Caco-2 (cell line): ENCODE measurements around the gene ANXA7. TPM values are rescaled to one million over a fixed set of nuclear protein-coding genes. Genes with fewer than 3 reads are reported as not detected.
A peak's percentile ranks its signal among the peaks of the same experiment; 100 is the strongest.

Source experiments
- BruUV-seq: library from RNA; stranded (reverse); fragments of 400-500 nt; replicated peaks from 2 replicates; lab custom pipeline; 2021; lab: Mats Ljungman, UMichigan
- CTCF ChIA-PET: fragments of 300-600 bp; sonication (Branson Sonifier 250); formaldehyde crosslinking; loops from one replicate; lab custom pipeline; 2022; ENCODE audit warnings: antibody characterized with exemption; lab: Charles Lee
- POLR2A ChIA-PET: fragments of 300-600 bp; sonication (Branson Sonifier 250); formaldehyde crosslinking; loops from one replicate; lab custom pipeline; 2022; ENCODE audit warnings: antibody characterized with exemption; lab: Charles Lee
- DNase-seq, 2 experiments: peaks; one replicate each; pipeline versions ENCODE4 v3.0.0 to v3.0.0-alpha.2; 2020 to 2022
- H3K27me3 ChIP-seq: replicated peaks from 2 replicates; pipeline ENCODE4 v1.6.0; 2011; ENCODE audit warnings: low read length; ENCODE audit not compliant: control insufficient read depth, insufficient read depth
- H3K36me3 ChIP-seq: 2 replicates; pipeline ENCODE4 v1.5.1; 2011; ENCODE audit warnings: low read length; ENCODE audit not compliant: control insufficient read depth, insufficient read depth
- H3K4me1 ChIP-seq: fragments of 250-450 bp; sonication (Bioruptor Pico); 2 replicates; pipeline ENCODE4 v1.5.1; 2020; ENCODE audit warnings: mild to moderate bottlenecking
- H3K4me3 ChIP-seq: 2 replicates; pipeline ENCODE4 v1.5.1; 2011; ENCODE audit warnings: low read depth, mild to moderate bottlenecking, control low read depth, low read length
- H3K9me3 ChIP-seq: fragments of 250-450 bp; sonication (Bioruptor Pico); 2 replicates; pipeline ENCODE4 v1.5.1; 2020; ENCODE audit warnings: mild to moderate bottlenecking, moderate library complexity
- H3K27ac Mint-ChIP-seq: one replicate; pipeline ENCODE4 v1.8.0; 2022; ENCODE audit warnings: mixed read lengths; ENCODE audit not compliant: unreplicated experiment
- H3K27me3 Mint-ChIP-seq: one replicate; pipeline ENCODE4 v1.8.0; 2022; ENCODE audit warnings: mixed read lengths; ENCODE audit not compliant: insufficient read depth, unreplicated experiment
- H3K36me3 Mint-ChIP-seq: one replicate; pipeline ENCODE4 v1.8.0; 2022; ENCODE audit warnings: mild to moderate bottlenecking, mixed read lengths; ENCODE audit not compliant: insufficient read depth, unreplicated experiment
- H3K4me1 Mint-ChIP-seq: one replicate; pipeline ENCODE4 v1.8.0; 2022; ENCODE audit warnings: low read depth, mixed read lengths; ENCODE audit not compliant: unreplicated experiment
- H3K4me3 Mint-ChIP-seq: one replicate; pipeline ENCODE4 v1.8.0; 2022; ENCODE audit warnings: mild to moderate bottlenecking, moderate library complexity, mixed read lengths; ENCODE audit not compliant: unreplicated experiment
- H3K9me3 Mint-ChIP-seq: one replicate; pipeline ENCODE4 v1.8.0; 2022; ENCODE audit warnings: mixed read lengths; ENCODE audit not compliant: unreplicated experiment
- intact Hi-C: fragments of 100-400 bp; cut with micrococcal nuclease; formaldehyde crosslinking; loops from one replicate; pipeline ENCODE4 v1.10.0; 2022; ENCODE audit not compliant: unreplicated experiment
- total RNA-seq: library from RNA; stranded (reverse); gene quantifications from 2 replicates; pipeline ENCODE4 v1.2.3, GENCODE V29; 2022
- TF ChIP-seq, protein P1 (sequence below), 2 experiments: fragments of 200-600 bp in 1 of 2; IDR thresholded peaks; 1 replicate in 1 of 2; 2 replicates in 1 of 2; pipeline versions ENCODE4 v1.5.1 to v1.8.0; 2011 to 2022; ENCODE audit warnings: antibody characterized with exemption in 1 of 2, control low read depth in 1 of 2, inconsistent platforms in 1 of 2, low read depth in 1 of 2, low read length in 1 of 2, mild to moderate bottlenecking in 1 of 2, moderate library complexity in 1 of 2; ENCODE audit not compliant: insufficient read depth in 1 of 2, severe bottlenecking in 1 of 2, unreplicated experiment in 1 of 2

Gene ANXA7
- total RNA-seq, 1 experiment from 2014 or later, result 240 TPM

DNA sequence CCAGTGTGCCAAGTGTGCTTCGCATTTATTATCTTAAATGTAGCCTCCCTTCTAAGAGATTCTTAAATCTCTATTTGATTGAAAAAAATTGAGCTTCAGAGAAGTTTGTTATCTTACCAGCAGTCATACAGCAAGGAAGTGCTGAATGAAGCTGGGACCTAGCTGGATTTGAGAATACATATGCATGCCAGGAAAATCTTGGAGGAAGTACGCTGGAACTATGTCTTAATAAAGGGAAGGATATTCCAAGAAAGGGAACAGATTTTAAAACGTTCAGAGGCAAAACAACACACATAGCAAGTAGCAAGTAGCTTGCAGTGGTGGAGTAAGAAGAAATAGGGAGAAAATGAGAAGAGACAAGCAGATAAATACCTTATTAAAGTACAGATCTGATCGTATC is 56.7 kb downstream of the ANXA7 start:
- ChIA-PET POLR2A (no interaction called here), CTCF (no interaction called here)
- H3K36me3 ChIP-seq, result no peaks in the 10 kb centered on the region
- peaks cover 6% of the 10 kb centered on the region for H3K36me3 Mint-ChIP-seq
- H3K9me3 Mint-ChIP-seq, result no peaks in the 10 kb centered on the region
- H3K4me1 Mint-ChIP-seq, result peaks cover 12% of the 10 kb centered on the region
- peaks cover 11% of the 10 kb centered on the region; the same call in 1 of the 2 replicates for H3K4me1 ChIP-seq
- intact Hi-C loops, result loop anchor here (5.0 kb wide), 1 partner anchor 55 kb away; the partner anchor contains the start of gene ANXA7
- DNase-seq, result no peak
- H3K9me3 ChIP-seq, result no peaks in the 10 kb centered on the region; the same call in 1 of the 2 replicates
- no TSS peak for BruUV-seq
- no peaks in the 10 kb centered on the region for H3K27me3 ChIP-seq
- no peak overlapping the region for H3K27ac Mint-ChIP-seq
- no peak overlapping the region for H3K4me3 ChIP-seq
- peak overlapping the region; percentile 0 for H3K4me3 Mint-ChIP-seq
- peaks cover 4% of the 10 kb centered on the region for H3K27me3 Mint-ChIP-seq
- TF ChIP-seq, protein P1, sequence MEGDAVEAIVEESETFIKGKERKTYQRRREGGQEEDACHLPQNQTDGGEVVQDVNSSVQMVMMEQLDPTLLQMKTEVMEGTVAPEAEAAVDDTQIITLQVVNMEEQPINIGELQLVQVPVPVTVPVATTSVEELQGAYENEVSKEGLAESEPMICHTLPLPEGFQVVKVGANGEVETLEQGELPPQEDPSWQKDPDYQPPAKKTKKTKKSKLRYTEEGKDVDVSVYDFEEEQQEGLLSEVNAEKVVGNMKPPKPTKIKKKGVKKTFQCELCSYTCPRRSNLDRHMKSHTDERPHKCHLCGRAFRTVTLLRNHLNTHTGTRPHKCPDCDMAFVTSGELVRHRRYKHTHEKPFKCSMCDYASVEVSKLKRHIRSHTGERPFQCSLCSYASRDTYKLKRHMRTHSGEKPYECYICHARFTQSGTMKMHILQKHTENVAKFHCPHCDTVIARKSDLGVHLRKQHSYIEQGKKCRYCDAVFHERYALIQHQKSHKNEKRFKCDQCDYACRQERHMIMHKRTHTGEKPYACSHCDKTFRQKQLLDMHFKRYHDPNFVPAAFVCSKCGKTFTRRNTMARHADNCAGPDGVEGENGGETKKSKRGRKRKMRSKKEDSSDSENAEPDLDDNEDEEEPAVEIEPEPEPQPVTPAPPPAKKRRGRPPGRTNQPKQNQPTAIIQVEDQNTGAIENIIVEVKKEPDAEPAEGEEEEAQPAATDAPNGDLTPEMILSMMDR (IDR thresholded peaks at IDR 0.05; ENCODE audit: insufficient read depth in 1 of 2, low read depth in 1 of 2, low read length in 1 of 2, severe bottlenecking in 1 of 2, unreplicated experiment in 1 of 2), result no peak

DNA sequence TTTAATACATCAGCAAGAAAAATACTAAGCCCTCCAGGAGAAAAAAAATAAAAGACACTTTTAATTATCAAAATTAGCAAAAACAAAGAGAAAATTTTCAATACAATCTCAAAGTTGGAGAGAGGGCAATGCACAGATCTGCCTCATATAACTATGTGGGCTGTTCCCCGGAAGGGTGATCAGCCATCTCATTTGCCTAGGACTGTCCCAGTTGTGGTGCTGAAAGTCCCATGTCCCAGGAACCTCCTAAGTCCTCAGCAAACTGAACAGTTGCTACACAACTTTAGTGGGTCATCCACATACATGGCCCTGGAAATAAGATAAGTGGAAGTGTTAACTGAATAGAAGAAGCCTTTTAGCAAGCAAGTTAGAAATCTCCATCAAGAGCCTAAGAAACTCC is 69.6 kb downstream of the ANXA7 start:
- CTCF ChIA-PET, result no interaction called here
- H3K4me3 Mint-ChIP-seq, result no peak overlapping the region

DNA sequence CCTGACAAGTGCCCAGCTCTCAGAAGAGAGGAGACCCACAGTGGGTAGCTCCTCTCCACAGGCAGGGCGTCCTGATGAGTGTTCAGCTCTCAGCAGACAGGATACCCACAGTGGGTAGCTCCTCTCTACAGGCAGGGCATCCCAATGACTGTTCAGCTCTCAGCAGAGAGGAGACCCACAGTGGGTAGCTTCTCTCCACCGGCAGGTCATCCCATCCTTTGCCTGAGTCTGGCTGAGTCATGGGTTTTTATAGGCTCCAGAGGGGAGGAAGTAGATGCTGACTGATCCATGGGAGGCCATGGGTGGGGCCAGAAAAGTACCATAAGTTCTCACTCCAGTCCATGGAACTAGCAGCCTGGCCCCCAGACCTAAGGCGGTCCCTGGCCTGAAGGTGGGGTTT is 73.7 kb downstream of the ANXA7 start:
- no peaks in the 10 kb centered on the region for H3K27me3 ChIP-seq
- BruUV-seq, result no TSS peak
- H3K4me3 ChIP-seq, result no peak overlapping the region
- Mint-ChIP-seq H3K36me3 (no peaks in the 10 kb centered on the region), H3K27me3 (peaks cover 2% of the 10 kb centered on the region), H3K4me3 (no peak overlapping the region), H3K9me3 (no peaks in the 10 kb centered on the region), H3K4me1 (no peaks in the 10 kb centered on the region), H3K27ac (no peak overlapping the region)
- peaks cover 3% of the 10 kb centered on the region; the same call in 1 of the 2 replicates for H3K9me3 ChIP-seq
- no peaks in the 10 kb centered on the region for H3K4me1 ChIP-seq
- ChIA-PET POLR2A (no interaction called here), CTCF (no interaction called here)
- H3K36me3 ChIP-seq, result no peaks in the 10 kb centered on the region
- intact Hi-C loops, result no loop called here
- DNase-seq, result no peak
- TF ChIP-seq, protein P1 (IDR thresholded peaks at IDR 0.05; ENCODE audit: insufficient read depth in 1 of 2, low read depth in 1 of 2, low read length in 1 of 2, severe bottlenecking in 1 of 2, unreplicated experiment in 1 of 2), result no peak

More for the DNA sequence above, 69.6 kb downstream of the ANXA7 start:
- DNase-seq, result no peak
- H3K9me3 Mint-ChIP-seq, result no peaks in the 10 kb centered on the region
- H3K27me3 Mint-ChIP-seq, result peaks cover 8% of the 10 kb centered on the region
- TF ChIP-seq, protein P1 (IDR thresholded peaks at IDR 0.05; ENCODE audit: insufficient read depth in 1 of 2, low read depth in 1 of 2, low read length in 1 of 2, severe bottlenecking in 1 of 2, unreplicated experiment in 1 of 2), result no peak
- POLR2A ChIA-PET, result no interaction called here
- BruUV-seq, result no TSS peak
- no peaks in the 10 kb centered on the region for H3K4me1 Mint-ChIP-seq
- H3K4me1 ChIP-seq, result no peaks in the 10 kb centered on the region
- intact Hi-C loops, result no loop called here
- H3K27ac Mint-ChIP-seq, result no peak overlapping the region
- no peak overlapping the region for H3K4me3 ChIP-seq
- peaks cover 3% of the 10 kb centered on the region; the same call in 1 of the 2 replicates for H3K9me3 ChIP-seq
- H3K36me3 Mint-ChIP-seq, result no peaks in the 10 kb centered on the region
- no peaks in the 10 kb centered on the region for H3K36me3 ChIP-seq
- no peaks in the 10 kb centered on the region; the same call in 1 of the 2 replicates for H3K27me3 ChIP-seq
